Lower leg skin (tissue), 3 donors: ENCODE results near the gene PRKCSH.

Source experiments
- POLR2A ChIP-seq, 2 donors: fragments of 450-650 bp; IDR thresholded peaks; one replicate each; pipeline ENCODE4 v1.6.1; 2016 to 2017; ENCODE audit warnings: antibody characterized with exemption in 2 of 2, mild to moderate bottlenecking in 1 of 2, moderate library complexity in 1 of 2
- TF ChIP-seq, protein P1 (sequence below), 3 donors: fragments of 450-650 bp; IDR thresholded peaks; one replicate each; pipeline ENCODE4 v1.5.1; 2016; ENCODE audit warnings: antibody characterized with exemption in 3 of 3, mild to moderate bottlenecking in 3 of 3, moderate library complexity in 2 of 3

DNA sequence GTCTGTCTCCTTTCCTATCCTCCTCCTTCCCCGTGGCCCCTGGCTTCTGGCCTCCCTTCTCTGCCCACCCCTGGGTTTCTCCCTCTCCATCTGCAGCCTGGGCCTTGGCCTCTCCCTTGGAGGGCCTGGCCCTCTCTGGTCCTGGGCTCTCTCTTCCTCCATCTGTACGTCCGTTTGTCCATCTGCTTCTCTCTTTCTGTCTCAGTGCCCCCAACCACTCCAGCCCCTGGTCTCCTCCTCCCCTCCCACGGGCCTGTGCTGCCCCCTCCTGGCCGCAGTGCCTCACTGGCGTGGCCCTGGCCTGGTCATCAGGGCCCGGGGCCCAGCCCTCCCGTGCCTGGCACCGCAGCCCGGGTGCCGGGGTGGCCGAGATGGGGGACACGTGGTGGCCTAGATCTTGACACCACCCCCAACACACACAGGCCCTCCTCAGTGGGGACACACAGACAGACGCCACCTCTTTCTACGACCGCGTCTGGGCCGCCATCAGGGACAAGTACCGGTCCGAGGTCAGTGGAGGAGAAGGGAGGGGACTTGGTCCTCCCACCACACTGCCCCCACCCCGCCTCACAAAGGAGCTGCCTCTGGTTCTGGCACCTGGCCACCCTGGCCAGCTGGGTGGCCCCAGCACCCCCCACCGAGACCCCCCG, 11.3 kb downstream of the PRKCSH start:
- TF ChIP-seq, protein P1, sequence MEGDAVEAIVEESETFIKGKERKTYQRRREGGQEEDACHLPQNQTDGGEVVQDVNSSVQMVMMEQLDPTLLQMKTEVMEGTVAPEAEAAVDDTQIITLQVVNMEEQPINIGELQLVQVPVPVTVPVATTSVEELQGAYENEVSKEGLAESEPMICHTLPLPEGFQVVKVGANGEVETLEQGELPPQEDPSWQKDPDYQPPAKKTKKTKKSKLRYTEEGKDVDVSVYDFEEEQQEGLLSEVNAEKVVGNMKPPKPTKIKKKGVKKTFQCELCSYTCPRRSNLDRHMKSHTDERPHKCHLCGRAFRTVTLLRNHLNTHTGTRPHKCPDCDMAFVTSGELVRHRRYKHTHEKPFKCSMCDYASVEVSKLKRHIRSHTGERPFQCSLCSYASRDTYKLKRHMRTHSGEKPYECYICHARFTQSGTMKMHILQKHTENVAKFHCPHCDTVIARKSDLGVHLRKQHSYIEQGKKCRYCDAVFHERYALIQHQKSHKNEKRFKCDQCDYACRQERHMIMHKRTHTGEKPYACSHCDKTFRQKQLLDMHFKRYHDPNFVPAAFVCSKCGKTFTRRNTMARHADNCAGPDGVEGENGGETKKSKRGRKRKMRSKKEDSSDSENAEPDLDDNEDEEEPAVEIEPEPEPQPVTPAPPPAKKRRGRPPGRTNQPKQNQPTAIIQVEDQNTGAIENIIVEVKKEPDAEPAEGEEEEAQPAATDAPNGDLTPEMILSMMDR (IDR thresholded peaks at IDR 0.05) = no peak
- TF ChIP-seq POLR2A (IDR thresholded peaks at IDR 0.05) = no peak
